K562 (cell line): ENCODE measurements around the gene GPR142. TPM values are rescaled to one million over a fixed set of nuclear protein-coding genes. Genes with fewer than 3 reads are reported as not detected.

Experiments
- ATAC-seq: fragments of 200-7000 bp; cut with Tn5 transposase; 3 replicates; pipeline ENCODE4 v1.9.1; 2020; ENCODE audit warnings: moderate library complexity
- BruUV-seq: library from RNA; stranded (reverse); fragments of 400-500 nt; replicated peaks from 2 replicates; lab custom pipeline; 2021; lab: Mats Ljungman, UMichigan
- CTCF ChIA-PET: fragments of 300-600 bp; formaldehyde crosslinking; extraction: SDS; loops from one replicate; lab custom pipeline; 2021; ENCODE audit warnings: low intra/inter-chr PET ratio; lab: Yijun Ruan, JAX
- POLR2A ChIA-PET: fragments of 300-600, 350-650 bp; sonication (Branson Sonifier 250); formaldehyde crosslinking; extraction: SDS; loops from one replicate; lab custom pipeline; 2021; ENCODE audit warnings: antibody characterized with exemption, inconsistent platforms; lab: Yijun Ruan, JAX
- DNase-seq, 4 experiments: peaks; one replicate each; pipeline versions ENCODE4 v3.0.0 to v3.0.0-alpha.2; 2011 to 2018; ENCODE audit warnings: low spot score in 3 of 4, mixed read lengths in 3 of 4; ENCODE audit errors: extremely low read depth in 1 of 4
- FAIRE-seq: peaks from 2 replicates; lab custom pipeline; 2011; peaks lifted over from hg19 to GRCh38; lab: Jason Lieb, UNC
- H2AFZ ChIP-seq: 2 replicates; pipeline ENCODE4 v1.6.0; 2011; ENCODE audit warnings: low read depth, low read length, control low read depth, inconsistent platforms
- H3K27ac ChIP-seq: fragments of 200-600 bp; 3 replicates; pipeline ENCODE4 v1.8.0; 2011; ENCODE audit warnings: low read depth, mild to moderate bottlenecking, control low read depth, inconsistent platforms, low read length, moderate library complexity, mixed read lengths; ENCODE audit errors: extremely low read depth
- H3K27me3 ChIP-seq, 2 experiments: fragments of 300-600 bp in 1 of 2; 2 replicates in 1 of 2; 3 replicates in 1 of 2; pipeline versions ENCODE4 v1.6.0 to v1.8.0; 2011; ENCODE audit warnings: inconsistent platforms in 2 of 2, low read length in 2 of 2, mild to moderate bottlenecking in 1 of 2, mixed read lengths in 1 of 2, moderate library complexity in 1 of 2; ENCODE audit not compliant: control insufficient read depth in 2 of 2, insufficient read depth in 2 of 2
- H3K36me3 ChIP-seq: fragments of 300-600 bp; 3 replicates; pipeline ENCODE4 v1.8.0; 2011; ENCODE audit warnings: mild to moderate bottlenecking, low read length, inconsistent platforms; ENCODE audit not compliant: control insufficient read depth, insufficient read depth
- H3K4me1 ChIP-seq, 2 experiments: fragments of 200-600 bp in 1 of 2; replicated peaks in 1 of 2; 2 replicates in 1 of 2; 3 replicates in 1 of 2; pipeline versions ENCODE4 v1.5.1 to v1.8.0; 2011; ENCODE audit warnings: inconsistent platforms in 2 of 2, low read length in 2 of 2, mild to moderate bottlenecking in 1 of 2, mixed read lengths in 1 of 2, moderate library complexity in 1 of 2; ENCODE audit not compliant: control insufficient read depth in 2 of 2, insufficient read depth in 2 of 2
- H3K4me2 ChIP-seq: 2 replicates; pipeline ENCODE4 v1.6.1; 2011; ENCODE audit warnings: low read length, control low read depth, inconsistent platforms, mixed read lengths; ENCODE audit not compliant: insufficient read depth
- H3K4me3 ChIP-seq: fragments of 200-600 bp; sonication (generic), shearing (Covaris generic); 2 replicates; pipeline ENCODE4 v1.5.1; 2016; ENCODE audit warnings: control low read depth, inconsistent platforms
- H3K79me2 ChIP-seq: fragments of 200-600 bp; 3 replicates; pipeline ENCODE4 v1.8.0; 2011; ENCODE audit warnings: low read length, inconsistent platforms; ENCODE audit not compliant: control insufficient read depth, insufficient read depth
- H3K9ac ChIP-seq, 2 experiments: 2 replicates each; pipeline versions ENCODE4 v1.6.0 to v1.6.1; 2011; ENCODE audit warnings: low read depth in 2 of 2, low read length in 2 of 2, control low read depth in 1 of 2, inconsistent platforms in 1 of 2, mild to moderate bottlenecking in 1 of 2, mixed read lengths in 1 of 2; ENCODE audit not compliant: insufficient read depth in 1 of 2
- H3K9me1 ChIP-seq: one replicate; pipeline ENCODE4 v1.6.0; 2011; ENCODE audit warnings: inconsistent platforms, mild to moderate bottlenecking, low read length, moderate library complexity; ENCODE audit not compliant: control insufficient read depth, insufficient read depth
- H3K9me3 ChIP-seq: replicated peaks from 2 replicates; pipeline ENCODE4 v1.5.1; 2011; ENCODE audit warnings: low read depth, low read length, inconsistent platforms; ENCODE audit not compliant: control insufficient read depth, insufficient read depth
- H4K20me1 ChIP-seq: replicated peaks from 2 replicates; pipeline ENCODE4 v1.6.1; 2011; ENCODE audit warnings: low read length, inconsistent platforms, mixed read lengths; ENCODE audit not compliant: control insufficient read depth, insufficient read depth
- ADNP ChIP-seq: fragments of 200-800 bp; sonication (Bioruptor generic); IDR thresholded peaks from 2 replicates; pipeline ENCODE4 v1.6.1; 2016; ENCODE audit warnings: missing genetic modification characterization, missing compliant biosample characterization
- ATF2 ChIP-seq: sonication (generic); formaldehyde crosslinking; IDR thresholded peaks from 2 replicates; pipeline ENCODE4 v1.8.1; 2022; ENCODE audit warnings: missing genetic modification reagents
- GTF3C2 ChIP-seq: IDR thresholded peaks from 3 replicates; pipeline ENCODE4 v1.6.1; 2011; ENCODE audit warnings: borderline replicate concordance, mild to moderate bottlenecking, moderate library complexity; ENCODE audit not compliant: insufficient read length; ENCODE audit errors: extremely low read depth
- HEY1 ChIP-seq: fragments of 250-450 bp; sonication (Bioruptor Pico); IDR thresholded peaks from 2 replicates; pipeline ENCODE4 v1.5.0; 2020; ENCODE audit warnings: mild to moderate bottlenecking, moderate library complexity, borderline replicate concordance
- ZMIZ1 ChIP-seq, 2 experiments: fragments of 150-350 bp in 1 of 2; IDR thresholded peaks; 2 replicates each; pipeline ENCODE4 v1.6.1; 2012 to 2016; ENCODE audit warnings: low read depth in 2 of 2, low read length in 2 of 2, mild to moderate bottlenecking in 1 of 2, moderate library complexity in 1 of 2
- ZNF354B ChIP-seq: fragments of 250-450 bp; sonication (Bioruptor Pico); IDR thresholded peaks from 2 replicates; pipeline ENCODE4 v1.4.0; 2020
- WGBS: fragments of 100-300 bp; shearing (Covaris generic); methylation state at CpG from one replicate; pipeline ENCODE4 v1.1.6; 2016; ENCODE audit warnings: low coverage, mixed read lengths; ENCODE audit not compliant: insufficient coverage; ENCODE audit errors: missing lambda C conversion rate; 5-methylcytosine and 5-hydroxymethylcytosine counted together
- in situ Hi-C: fragments of 300-500 bp; cut with MboI; formaldehyde crosslinking; loops from 4 replicates; pipeline ENCODE4 v1.15.0; 2018; ENCODE audit warnings: inconsistent platforms, mixed read lengths
- intact Hi-C: fragments of 100-400 bp; cut with micrococcal nuclease; formaldehyde crosslinking; loops from 2 replicates; pipeline ENCODE4 v1.14.2; 2022
- polyA plus RNA-seq, 8 experiments: library from polyadenylated mRNA; depleted of rRNA in 4 of 8; stranded (reverse) in 5 of 8; unstranded in 3 of 8; fragments of >200 nt; fragmentation: Nextera tagmentation in 2 of 8; fragmentation: Illumina TruSeq in 1 of 8; extraction: Ambion mirVana in 2 of 8; extraction: Trizol in 1 of 8; gene quantifications; 2 replicates each; pipeline versions ENCODE4 v1.2.1 to v1.2.3, GENCODE V29; 2011 to 2014; ENCODE audit warnings: inconsistent platforms in 1 of 8, missing spikeins in 1 of 8
- total RNA-seq, 7 experiments: library from RNA; depleted of rRNA in 6 of 7; stranded (reverse); fragments of >200 nt in 6 of 7; fragmentation: Illumina TruSeq in 2 of 7; extraction: Trizol in 2 of 7; gene quantifications; 2 replicates each; pipeline versions ENCODE4 v1.2.1 to v1.2.3, GENCODE V29; 2011 to 2021; ENCODE audit warnings: low replicate concordance in 1 of 7

Gene GPR142
- total and polyA plus RNA-seq, 9 of the 15 experiments (the other 6 are each of a cell fraction or from before 2014, with no cell fraction given) = not detected

DNA sequence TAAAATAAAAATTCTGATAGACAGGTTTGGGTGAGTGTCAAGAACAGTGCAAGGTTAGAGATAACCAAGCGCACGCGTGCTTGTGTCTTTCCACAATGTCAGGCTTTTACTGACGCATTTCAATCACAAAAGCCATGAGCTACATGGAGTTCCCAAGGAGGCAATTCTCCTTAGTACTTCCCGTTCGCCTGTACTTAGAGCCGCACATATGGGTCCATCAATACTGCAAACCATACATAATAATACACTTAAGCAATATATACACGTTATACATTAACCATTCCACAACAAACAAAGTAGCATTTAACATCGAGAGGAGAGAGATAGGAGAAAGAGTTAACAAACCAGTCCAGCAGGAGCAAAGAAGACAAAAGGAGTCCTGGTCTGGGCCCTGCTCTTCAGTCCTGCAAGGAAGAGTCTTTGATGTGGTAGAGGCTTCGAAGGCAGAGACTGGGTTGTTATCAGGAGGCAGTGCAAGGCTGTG, 52.7 kb downstream of the GPR142 start:
- no peak overlapping the region for H3K27ac ChIP-seq
- no peak overlapping the region for H3K4me3 ChIP-seq
- H3K9me1 ChIP-seq = no peaks in the 10 kb centered on the region
- H3K4me2 ChIP-seq = no peak overlapping the region
- DNase-seq (no peak), FAIRE-seq (no peak), ATAC-seq (no peak)
- peaks cover 6 to 10% of the 10 kb centered on the region in 2 experiments; a peak in 4 of 5 replicates for H3K4me1 ChIP-seq
- H3K9ac ChIP-seq = no peak overlapping the region
- ChIA-PET CTCF (no interaction called here), POLR2A (no interaction called here)
- no peaks in the 10 kb centered on the region for H3K79me2 ChIP-seq
- peaks cover 5 to 59% of the 10 kb centered on the region in 2 experiments; a peak in 3 of 5 replicates for H3K27me3 ChIP-seq
- H3K9me3 ChIP-seq = no peaks in the 10 kb centered on the region
- 0 out of 2 replicates have a peak, but pooled peaks cover 4% of the 10 kb centered on the region for H4K20me1 ChIP-seq
- no peaks in the 10 kb centered on the region for H3K36me3 ChIP-seq
- H2AFZ ChIP-seq = no peak overlapping the region
- intact Hi-C loops = no loop called here
- BruUV-seq = no TSS peak
- in situ Hi-C loops = no loop called here
- 15% methylated on average over 10 of the region's 10 CpGs for WGBS
- TF ChIP-seq ADNP (tag) = no peak
- TF ChIP-seq ZMIZ1 (IDR thresholded peaks at IDR 0.05; ENCODE audit: low read depth in 2 of 2, low read length in 2 of 2) = no peak
- no peak for TF ChIP-seq GTF3C2
- TF ChIP-seq ZNF354B (CRISPR knock-in tag) = no peak
- TF ChIP-seq HEY1 (CRISPR knock-in tag) = no peak
- no peak for TF ChIP-seq ATF2
